ENCODE measurements around the gene PIAS4. TPM values are rescaled to one million over a fixed set of nuclear protein-coding genes. Genes with fewer than 3 reads are reported as not detected.

The PIAS4 gene
- total and polyA plus RNA-seq, 2 donors (not counting 3 experiments of a cell fraction or from before 2014, with no cell fraction given): 26.2 to 46.2 TPM

DNA sequence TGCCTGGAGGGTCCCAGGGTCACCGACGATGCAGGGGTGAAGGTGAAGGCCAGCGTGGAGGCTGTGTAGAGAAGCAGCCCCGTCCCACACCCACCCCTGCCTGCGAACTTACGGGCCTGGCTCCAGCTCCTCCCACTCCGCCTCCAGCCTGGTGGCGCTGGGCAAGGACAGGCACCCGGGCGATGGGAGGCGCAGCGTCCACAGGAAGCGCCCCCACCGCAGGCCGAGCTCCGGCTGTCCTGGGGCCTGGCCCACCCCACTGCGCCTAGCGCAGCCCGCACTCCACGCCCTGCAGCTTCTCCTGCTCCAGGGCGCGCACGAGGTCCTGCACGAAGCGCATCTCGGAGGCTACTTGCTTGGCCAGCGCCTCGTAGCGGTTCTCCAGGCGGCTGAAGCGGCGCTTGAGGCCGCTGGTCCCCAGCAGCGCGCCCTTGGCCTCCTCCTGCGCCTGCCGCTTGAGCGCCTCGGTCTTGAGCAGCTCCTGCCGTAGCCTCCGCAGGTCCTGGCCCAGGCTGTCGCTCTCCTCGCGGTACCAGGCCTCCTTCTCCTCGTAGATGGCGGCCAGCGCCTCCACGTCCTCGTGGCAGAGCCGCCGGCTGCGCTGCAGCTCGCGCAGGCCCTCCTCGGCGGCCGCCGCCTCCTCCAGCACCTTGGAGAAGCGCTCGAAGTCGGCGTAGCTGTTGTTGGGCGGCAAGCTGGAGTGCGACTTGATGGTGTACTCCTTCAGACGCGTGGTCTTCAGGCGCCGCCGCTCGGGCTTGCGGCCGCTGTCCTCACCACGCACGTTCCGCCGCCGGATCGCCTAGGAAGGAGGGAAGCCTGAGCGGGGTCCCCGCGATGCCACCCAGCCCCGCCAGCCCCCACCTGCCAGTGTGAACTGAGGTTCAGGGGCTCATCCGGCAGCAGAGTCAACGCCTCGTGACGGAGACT lies 48.4 kb upstream of the PIAS4 start:
- Histone ChIP-seq H3K4me3 (replicated peaks in 1 of 3; ENCODE audit: insufficient read depth in 1 of 3, low read depth in 1 of 3, low read length in 3 of 3) (no peak overlapping the region), H3K27me3 (ENCODE audit: control insufficient read depth in 2 of 2, insufficient read depth in 2 of 2, low read length in 2 of 2) (no peaks in the 10 kb centered on the region), H3K79me2 (ENCODE audit: control insufficient read depth, insufficient read depth, low read length) (no peaks in the 10 kb centered on the region), H3K9me1 (replicated peaks; ENCODE audit: control insufficient read depth, extremely low read depth, insufficient read depth, low read length) (no peaks in the 10 kb centered on the region), H3K27ac (ENCODE audit: insufficient read depth, low read depth, low read length) (no peak overlapping the region), H3K4me1 (ENCODE audit: control insufficient read depth, extremely low read depth, insufficient read depth, low read length) (no peaks in the 10 kb centered on the region), H3K9ac (replicated peaks; ENCODE audit: extremely low read depth, insufficient read depth, low read length) (no peak overlapping the region), H3K9me3 (replicated peaks; ENCODE audit: control insufficient read depth, insufficient read depth, low read length) (no peaks in the 10 kb centered on the region), H3K36me3 (ENCODE audit: control insufficient read depth in 2 of 2, extremely low read depth in 1 of 2, insufficient read depth in 2 of 2, low read length in 2 of 2) (peaks cover 13 to 57% of the 10 kb centered on the region in 2 experiments), H2AFZ (ENCODE audit: low read depth, low read length) (no peak overlapping the region), H4K20me1 (replicated peaks; ENCODE audit: control insufficient read depth, extremely low read depth, insufficient read depth, low read length) (no peaks in the 10 kb centered on the region), H3K4me2 (ENCODE audit: insufficient read depth, low read length) (no peak overlapping the region)
- DNase-seq (ENCODE audit: low read depth, low spot score) (no peak), FAIRE-seq (no peak)
- TSS peak; percentile 3 for BruUV-seq (replicated peaks)
- dilution Hi-C loops (cut with MboI; ENCODE audit: extremely low pct_ligation_motif_present, low sequenced_read_pairs): no loop called here
- no peak for TF ChIP-seq POLR2A (IDR thresholded peaks at IDR 0.05; ENCODE audit: low read depth, low read length)
- no peak for TF ChIP-seq EZH2 (IDR thresholded peaks at IDR 0.05; ENCODE audit: borderline replicate concordance, low read depth, low read length, severe bottlenecking)
- TF ChIP-seq, protein P1, sequence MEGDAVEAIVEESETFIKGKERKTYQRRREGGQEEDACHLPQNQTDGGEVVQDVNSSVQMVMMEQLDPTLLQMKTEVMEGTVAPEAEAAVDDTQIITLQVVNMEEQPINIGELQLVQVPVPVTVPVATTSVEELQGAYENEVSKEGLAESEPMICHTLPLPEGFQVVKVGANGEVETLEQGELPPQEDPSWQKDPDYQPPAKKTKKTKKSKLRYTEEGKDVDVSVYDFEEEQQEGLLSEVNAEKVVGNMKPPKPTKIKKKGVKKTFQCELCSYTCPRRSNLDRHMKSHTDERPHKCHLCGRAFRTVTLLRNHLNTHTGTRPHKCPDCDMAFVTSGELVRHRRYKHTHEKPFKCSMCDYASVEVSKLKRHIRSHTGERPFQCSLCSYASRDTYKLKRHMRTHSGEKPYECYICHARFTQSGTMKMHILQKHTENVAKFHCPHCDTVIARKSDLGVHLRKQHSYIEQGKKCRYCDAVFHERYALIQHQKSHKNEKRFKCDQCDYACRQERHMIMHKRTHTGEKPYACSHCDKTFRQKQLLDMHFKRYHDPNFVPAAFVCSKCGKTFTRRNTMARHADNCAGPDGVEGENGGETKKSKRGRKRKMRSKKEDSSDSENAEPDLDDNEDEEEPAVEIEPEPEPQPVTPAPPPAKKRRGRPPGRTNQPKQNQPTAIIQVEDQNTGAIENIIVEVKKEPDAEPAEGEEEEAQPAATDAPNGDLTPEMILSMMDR (IDR thresholded peaks at IDR 0.05; ENCODE audit: extremely low read depth in 1 of 2, insufficient read depth in 1 of 2, low read depth in 1 of 2, low read length in 2 of 2): no peak
- no peak for TF ChIP-seq FOS (IDR thresholded peaks at IDR 0.05; ENCODE audit: borderline replicate concordance, insufficient read depth, low read length)
- no peak for TF ChIP-seq POLR2AphosphoS5 (IDR thresholded peaks at IDR 0.05; ENCODE audit: insufficient read depth, low read depth, low read length)
- no peak for TF ChIP-seq GATA2 (IDR thresholded peaks at IDR 0.05; ENCODE audit: insufficient read depth, insufficient read length, low read depth, low read length)
- TF ChIP-seq JUN (IDR thresholded peaks at IDR 0.05; ENCODE audit: borderline replicate concordance, insufficient read depth, insufficient read length, low read depth): no peak
- TF ChIP-seq, protein P2, sequence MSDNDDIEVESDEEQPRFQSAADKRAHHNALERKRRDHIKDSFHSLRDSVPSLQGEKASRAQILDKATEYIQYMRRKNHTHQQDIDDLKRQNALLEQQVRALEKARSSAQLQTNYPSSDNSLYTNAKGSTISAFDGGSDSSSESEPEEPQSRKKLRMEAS (IDR thresholded peaks at IDR 0.05; ENCODE audit: insufficient read depth, insufficient read length): no peak
- TF ChIP-seq MYC (IDR thresholded peaks at IDR 0.05; ENCODE audit: low read depth, low read length): no peak
- intact Hi-C loops (cut with micrococcal nuclease): no loop called here
- CTCF ChIA-PET: interaction anchor here (0.9 kb wide), 1 partner anchor 10 kb away, joined by 3 read pairs; no protein-coding TSS in a partner anchor
- POLR2A ChIA-PET: interaction anchor here (3.9 kb wide), 1 partner anchor 10 kb away, joined by 13 read pairs; no protein-coding TSS in a partner anchor
